GM19438 (cell line): ENCODE results near the gene CNBD2.
"Not testable (repeated sequence)": the region's sequence is repeated elsewhere in the genome, so short reads cannot be mapped to it uniquely, and the experiment has no call there.

ENCODE experiments used
- ATAC-seq: cut with Tn5 transposase; IDR thresholded peaks from one replicate; pipeline ENCODE4 v1.9.1; 2021; ENCODE audit warnings: low read depth; ENCODE audit not compliant: unreplicated experiment

Gene CNBD2

DNA sequence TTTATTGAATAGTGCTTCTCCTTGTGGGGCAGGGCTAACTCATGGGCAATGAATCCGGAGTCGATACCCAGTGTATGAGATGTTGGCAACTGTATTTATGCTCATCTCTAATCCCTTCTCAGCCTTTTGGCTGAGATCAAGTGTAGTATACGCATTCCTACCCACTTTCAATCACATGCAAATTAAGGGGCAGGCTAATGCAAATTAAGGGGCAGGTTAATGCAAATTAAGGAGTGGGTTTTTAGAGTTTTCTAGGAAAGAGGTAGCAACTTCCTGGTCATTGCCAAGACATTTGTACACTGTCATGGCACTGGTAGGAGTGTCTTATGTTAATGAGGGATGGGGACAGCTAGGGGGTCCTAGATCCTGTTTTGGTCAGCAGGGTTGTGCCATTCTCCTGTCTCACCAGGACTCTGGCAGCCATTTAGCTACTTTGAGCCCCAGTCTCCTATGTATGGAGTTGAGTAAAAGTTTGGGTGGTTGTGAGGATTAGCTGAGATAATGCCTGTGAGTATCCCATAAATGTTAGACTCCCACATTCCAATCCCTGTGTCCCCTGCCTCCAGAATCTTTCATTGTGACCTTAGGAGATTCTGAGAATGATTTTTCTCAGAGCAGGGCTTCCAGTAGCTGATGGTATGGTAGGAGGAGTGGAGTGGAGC, at the start of gene CNBD2:
TSS of gene CNBD2 (plus strand) at position 612 of the 662 bp plus-strand sequence. CDS start 173 bp downstream, outside the sequence.
- no peak for ATAC-seq

- ATAC-seq, result no peak
Observed at GRCh38 chr20:35920523-35920922, 47.9 kb upstream of the CNBD2 start.

GRCh38 chr20:35929301-35929700, 39.1 kb upstream of the CNBD2 start:
- ATAC-seq, result no peak

DNA sequence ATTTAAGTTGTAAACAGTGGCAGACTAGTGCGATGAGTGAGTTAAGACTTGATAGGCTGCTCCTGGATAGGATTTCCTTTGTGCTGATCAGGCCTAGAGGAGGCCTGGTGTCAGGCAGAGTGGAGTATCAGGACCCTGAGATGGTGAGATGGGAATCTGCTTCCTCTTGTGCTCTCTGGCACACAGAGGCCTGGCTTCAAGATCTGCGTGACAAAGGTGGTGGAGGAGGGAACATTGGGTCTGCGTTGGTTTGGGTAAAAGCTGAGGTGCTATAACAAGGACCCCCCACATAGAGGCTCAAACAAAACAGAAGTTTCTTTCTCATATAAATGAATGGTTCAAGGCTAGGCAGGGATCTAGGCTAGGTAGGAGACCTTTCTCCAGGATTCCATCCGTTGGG, 34.3 kb upstream of the CNBD2 start:
- ATAC-seq, result no peak

DNA sequence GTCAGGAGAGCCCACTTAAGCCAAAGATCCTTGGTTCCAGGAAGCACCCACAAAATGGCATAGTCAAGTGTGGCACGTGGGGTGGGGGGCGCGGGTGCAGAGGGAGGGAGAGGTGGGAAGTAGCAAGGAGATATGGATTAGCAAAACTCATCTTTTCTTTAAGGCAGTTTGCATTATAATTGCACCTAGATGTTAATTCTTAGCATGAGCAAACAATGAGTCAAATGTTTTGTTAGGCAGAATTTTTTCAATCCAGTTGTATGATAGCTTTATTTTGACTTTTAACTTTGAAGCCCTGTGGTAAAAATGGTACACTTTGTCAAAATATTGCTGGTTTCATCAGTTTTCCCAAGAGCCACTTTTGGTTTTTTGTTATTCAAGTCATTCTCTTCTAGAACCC, 29.1 kb upstream of the CNBD2 start:
- ATAC-seq, result no peak

DNA sequence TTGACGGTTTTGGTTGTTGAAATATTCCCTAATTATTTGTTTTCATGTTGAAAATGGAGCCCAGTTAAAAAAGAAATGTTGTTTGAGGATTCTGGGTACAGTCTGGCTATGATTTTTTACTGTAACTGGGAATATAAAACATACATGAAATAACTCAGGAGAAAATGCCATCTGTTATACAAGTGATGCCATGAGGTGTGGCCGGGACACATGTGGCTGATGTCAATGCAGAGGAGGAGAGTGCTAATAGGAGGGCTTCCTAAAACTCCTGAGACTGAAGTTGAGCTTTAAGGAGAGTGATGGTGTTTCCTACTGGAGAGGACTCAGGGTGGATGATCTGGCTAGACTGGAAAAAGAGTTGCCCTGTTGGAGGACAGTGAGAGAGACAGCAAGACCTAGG, 26.8 kb upstream of the CNBD2 start:
- no peak for ATAC-seq

DNA sequence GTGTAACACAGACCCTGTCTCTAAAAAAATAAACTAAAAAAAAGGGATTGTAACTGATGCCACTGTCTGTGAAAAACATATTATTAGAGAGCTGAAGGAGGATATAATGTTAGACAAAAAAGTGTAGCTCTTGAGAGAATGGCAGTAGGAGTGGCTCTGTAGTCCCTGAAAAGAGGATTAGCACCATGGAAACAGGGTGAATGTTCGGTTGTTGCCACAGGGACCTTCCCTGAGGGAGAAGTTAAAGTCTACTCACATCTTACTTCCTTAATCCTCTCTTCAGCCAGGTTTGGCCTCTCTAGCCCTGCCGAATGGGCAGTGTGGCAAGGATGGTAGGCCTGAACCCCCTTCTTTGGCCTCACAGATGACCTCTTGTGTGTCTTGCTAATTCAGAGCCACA, 26.1 kb upstream of the CNBD2 start:
- no peak for ATAC-seq

- no peak for ATAC-seq
Observed at GRCh38 chr20:35947489-35947888, 20.9 kb upstream of the CNBD2 start.

DNA sequence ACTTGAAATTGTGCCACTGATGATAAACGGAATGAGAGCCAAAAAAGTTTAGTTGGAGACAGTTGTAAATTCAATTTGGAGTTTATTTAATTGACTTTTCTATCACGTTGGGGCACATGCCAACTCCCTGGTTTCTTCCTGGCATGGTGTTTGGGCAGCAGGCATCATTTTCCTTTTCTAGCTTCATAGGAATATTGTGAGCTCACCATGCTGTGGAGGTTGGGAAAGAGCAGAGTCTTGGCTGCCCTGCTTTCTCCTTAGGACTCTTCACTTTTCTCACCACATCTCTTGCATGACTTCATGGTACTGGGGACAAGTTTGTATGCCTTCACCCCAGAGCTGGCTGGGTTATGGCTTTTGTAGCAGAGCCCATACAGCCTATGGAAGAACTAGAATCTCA, 20.5 kb upstream of the CNBD2 start:
- no peak for ATAC-seq

DNA sequence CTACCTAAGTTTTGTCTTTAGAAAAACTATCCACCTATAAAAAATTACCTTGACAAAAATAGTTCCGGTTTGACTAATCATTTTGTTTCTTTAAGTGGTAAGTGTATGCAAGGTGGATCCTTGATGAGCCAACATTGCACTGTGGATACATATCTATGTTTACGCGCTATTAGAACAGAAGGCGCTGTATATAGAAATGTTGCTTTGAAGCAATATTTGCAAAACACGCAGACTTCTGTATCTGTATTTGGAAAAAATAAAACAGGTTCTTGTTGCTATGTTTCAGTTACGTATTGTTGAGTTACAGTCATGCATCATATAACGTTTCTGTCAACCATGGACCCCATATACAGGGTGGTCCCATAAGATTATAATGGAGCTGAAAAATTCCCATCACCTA, 18.3 kb upstream of the CNBD2 start:
- no peak for ATAC-seq

- ATAC-seq, result not testable (repeated sequence)
Observed at GRCh38 chr20:35952080-35952479, 16.3 kb upstream of the CNBD2 start.

DNA sequence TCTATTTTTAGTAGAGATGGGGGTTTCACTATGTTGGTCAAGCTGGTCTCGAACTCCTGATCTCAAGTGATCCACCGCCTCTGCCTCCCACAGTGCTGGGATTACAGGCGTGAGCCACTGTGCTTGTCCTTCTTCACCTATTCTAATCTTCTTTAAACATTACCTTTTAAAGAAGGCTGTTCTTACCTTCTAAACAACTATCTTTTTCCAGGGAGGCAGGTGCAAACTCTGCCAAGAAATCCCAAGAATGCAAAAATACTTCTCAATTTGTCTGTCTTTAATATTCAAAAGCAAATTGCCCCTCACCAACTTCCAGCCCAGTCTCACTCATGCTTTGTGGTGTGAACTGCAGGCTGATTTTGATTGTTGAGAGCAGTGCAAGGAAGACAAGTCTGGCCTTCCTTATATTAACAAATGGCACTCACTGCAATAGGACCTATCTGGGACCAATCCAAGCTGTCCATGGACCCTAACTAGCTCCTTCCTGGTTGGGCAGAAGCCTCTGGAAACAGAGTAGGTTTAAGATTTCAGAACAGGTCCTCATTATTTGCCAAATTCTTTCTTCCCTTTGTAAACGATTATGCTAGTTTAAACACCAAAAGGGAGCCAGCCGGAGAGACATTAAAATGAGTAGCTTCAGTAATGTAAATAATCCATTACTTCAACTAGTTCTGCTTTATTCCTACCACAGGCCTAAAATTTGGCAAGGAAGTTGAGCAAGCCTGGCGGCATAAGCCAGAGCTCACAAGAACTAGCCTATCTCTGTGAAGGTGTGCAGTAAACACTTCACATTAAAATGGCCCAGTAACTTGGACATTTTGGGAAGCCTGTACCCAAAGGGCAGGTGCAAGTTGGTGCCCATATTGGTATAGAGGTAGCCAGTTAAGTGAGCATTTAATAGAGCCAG, 15.7 kb upstream of the CNBD2 start:
- ATAC-seq, result no peak

- ATAC-seq, result peak; percentile 22
Observed at GRCh38 chr20:35953387-35954199, 14.8 kb upstream of the CNBD2 start.

- peak; percentile 88 for ATAC-seq
Observed at GRCh38 chr20:35954200-35954906, 14.0 kb upstream of the CNBD2 start, which contains the start of gene SCAND1. TSS of gene SCAND1 (minus strand) at chr20:35954502. CDS start at chr20:35954284, 218 bp downstream.

DNA sequence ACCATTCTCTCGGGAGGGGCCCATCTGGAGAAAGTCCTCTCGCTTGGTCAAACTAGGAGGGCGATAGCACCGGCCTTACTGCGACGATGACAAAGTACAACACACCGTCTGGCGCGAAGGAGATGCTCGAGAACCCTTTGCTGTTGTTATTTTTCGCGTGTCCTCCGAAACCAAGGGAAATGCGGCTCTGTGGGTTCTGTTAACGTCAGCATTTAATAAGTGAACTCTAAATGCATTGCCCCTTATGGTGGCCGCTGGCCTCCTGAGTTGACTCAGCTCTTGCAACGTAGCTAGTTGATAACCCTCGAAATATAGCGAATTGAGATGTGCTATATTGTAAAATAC, 13.5 kb upstream of the CNBD2 start:
- peak; percentile 0 for ATAC-seq

DNA sequence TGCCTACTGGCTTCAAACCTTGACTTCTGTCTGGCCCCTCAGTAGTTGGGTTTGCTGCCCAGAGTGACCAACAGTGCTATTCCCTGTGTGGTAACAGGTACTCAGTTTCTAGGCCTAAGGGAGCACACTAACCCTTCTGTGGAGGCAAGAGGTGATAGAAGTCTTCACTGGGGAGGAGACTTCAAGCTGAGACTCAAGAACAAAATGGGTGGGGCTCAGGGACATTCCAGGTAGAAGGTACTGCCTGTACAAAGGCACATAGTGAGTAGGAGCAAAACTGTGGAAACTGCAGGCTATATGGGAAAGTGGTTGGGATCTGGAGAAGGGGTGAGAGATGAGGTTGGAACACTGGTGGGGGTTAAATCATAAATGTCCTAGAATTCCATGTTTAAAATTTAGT, 11.8 kb upstream of the CNBD2 start:
- ATAC-seq, result no peak

- not testable (repeated sequence) for ATAC-seq
Observed at GRCh38 chr20:35959291-35959690, 9.1 kb upstream of the CNBD2 start.

DNA sequence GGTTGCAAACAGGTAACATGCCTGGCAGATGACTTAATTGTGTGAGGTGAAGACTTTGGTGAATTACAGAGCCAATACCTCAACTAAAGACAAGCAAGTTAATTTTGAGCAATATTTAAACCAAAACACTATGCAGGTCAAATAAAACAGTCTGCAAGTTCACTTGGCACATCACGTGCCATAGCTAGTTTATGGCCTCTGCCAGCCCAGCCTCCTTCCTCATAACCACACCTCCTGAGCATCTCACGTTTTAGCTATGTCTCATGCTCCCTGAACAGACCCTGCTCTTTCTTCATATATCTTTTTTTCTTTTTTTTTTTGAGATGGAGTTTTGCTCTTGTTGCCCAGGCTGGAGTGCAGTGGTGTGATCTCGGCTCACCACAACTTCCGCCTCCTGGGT, 4.5 kb upstream of the CNBD2 start:
- no peak for ATAC-seq

- ATAC-seq, result no peak
Observed at GRCh38 chr20:35968930-35969329, 540 bp downstream of the CNBD2 start.

DNA sequence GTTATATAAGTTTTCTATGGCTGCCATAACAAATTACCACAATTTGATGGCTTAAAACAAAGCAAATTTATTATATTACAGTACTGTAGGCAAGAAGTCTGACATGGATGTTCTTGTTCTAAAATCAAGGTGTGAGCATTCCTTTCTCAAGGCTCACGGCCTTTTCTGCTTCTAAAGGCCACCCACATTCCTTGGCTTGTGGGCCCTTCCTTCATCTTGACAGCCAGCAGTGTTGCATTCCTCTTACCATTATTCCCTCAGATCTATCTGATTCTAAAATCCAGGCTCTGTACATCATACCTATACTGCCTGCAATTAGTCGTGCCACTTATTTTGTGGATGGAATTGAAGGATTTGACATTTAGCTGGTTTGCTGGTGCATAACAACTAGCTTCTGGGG, 3.6 kb downstream of the CNBD2 start:
- no peak for ATAC-seq
